Smooth muscle cell (in vitro differentiated cells): Measurements from ENCODE around the gene CBLN4. TPM values are rescaled to one million over a fixed set of nuclear protein-coding genes. Genes with fewer than 3 reads are reported as not detected.

Source experiments
- DNase-seq: peaks from one replicate; lab custom pipeline; 2025; ENCODE audit not compliant: unreplicated experiment; lab: John Stamatoyannopoulos, UW
- H2AFZ ChIP-seq: fragments of 200-600 bp; sonication (generic); 2 replicates; pipeline ENCODE4 v1.6.0; 2016; ENCODE audit warnings: antibody characterized with exemption, low read depth, mild to moderate bottlenecking
- H3F3A ChIP-seq: fragments of 200-600 bp; sonication (generic); 2 replicates; pipeline ENCODE4 v1.6.0; 2017; ENCODE audit warnings: antibody characterized with exemption, low read depth
- H3K27ac ChIP-seq: fragments of 200-600 bp; sonication (generic); 2 replicates; pipeline ENCODE4 v1.5.1; 2016; ENCODE audit warnings: low read depth, mild to moderate bottlenecking
- H3K27me3 ChIP-seq: fragments of 200-600 bp; sonication (generic); 2 replicates; pipeline ENCODE4 v1.6.1; 2016; ENCODE audit warnings: low read depth, mild to moderate bottlenecking
- H3K36me3 ChIP-seq: fragments of 200-600 bp; sonication (generic); 2 replicates; pipeline ENCODE4 v1.5.1; 2016; ENCODE audit warnings: low read depth
- H3K4me1 ChIP-seq: fragments of 200-600 bp; sonication (generic); 2 replicates; pipeline ENCODE4 v1.5.1; 2016; ENCODE audit warnings: low read depth
- H3K4me2 ChIP-seq: fragments of 200-600 bp; sonication (generic); 2 replicates; pipeline ENCODE4 v1.6.0; 2016; ENCODE audit warnings: mild to moderate bottlenecking
- H3K4me3 ChIP-seq: fragments of 200-600 bp; sonication (generic); 2 replicates; pipeline ENCODE4 v1.5.1; 2016; ENCODE audit warnings: mild to moderate bottlenecking
- H3K79me2 ChIP-seq: fragments of 200-600 bp; sonication (generic); 2 replicates; pipeline ENCODE4 v1.6.0; 2016; ENCODE audit warnings: low read depth, mild to moderate bottlenecking
- H3K9ac ChIP-seq: fragments of 200-600 bp; sonication (generic); 2 replicates; pipeline ENCODE4 v1.6.0; 2016; ENCODE audit warnings: low read depth
- H3K9me3 ChIP-seq: fragments of 200-600 bp; sonication (generic); replicated peaks from 2 replicates; pipeline ENCODE4 v1.5.1; 2016; ENCODE audit warnings: low read depth
- H4K20me1 ChIP-seq: fragments of 200-600 bp; sonication (generic); 2 replicates; pipeline ENCODE4 v1.6.0; 2016; ENCODE audit warnings: low read depth
- WGBS: methylation state at CpG from one replicate; pipeline ENCODE4 v1.1.7; 2016; ENCODE audit warnings: low lambda C conversion rate; 5-methylcytosine and 5-hydroxymethylcytosine counted together
- polyA plus RNA-seq: library from polyadenylated mRNA; unstranded; fragments of >200 nt; fragmentation: Nextera tagmentation; extraction: Ambion mirVana; gene quantifications from 2 replicates; pipeline ENCODE4 v1.2.1, GENCODE V29; 2016
- total RNA-seq: library from RNA; depleted of rRNA; stranded (reverse); fragments of >200 nt; gene quantifications from 2 replicates; pipeline ENCODE4 v1.2.3, GENCODE V29; 2014
- TF ChIP-seq, protein P1 (sequence below): fragments of 200-600 bp; sonication (generic); IDR thresholded peaks from 2 replicates; pipeline ENCODE4 v1.5.1; 2017; ENCODE audit warnings: borderline replicate concordance, mild to moderate bottlenecking, antibody characterized with exemption; ENCODE audit not compliant: insufficient read depth, poor library complexity, severe bottlenecking

CBLN4 gene
- total and polyA plus RNA-seq, 2 experiments from 2014 or later: not detected

DNA sequence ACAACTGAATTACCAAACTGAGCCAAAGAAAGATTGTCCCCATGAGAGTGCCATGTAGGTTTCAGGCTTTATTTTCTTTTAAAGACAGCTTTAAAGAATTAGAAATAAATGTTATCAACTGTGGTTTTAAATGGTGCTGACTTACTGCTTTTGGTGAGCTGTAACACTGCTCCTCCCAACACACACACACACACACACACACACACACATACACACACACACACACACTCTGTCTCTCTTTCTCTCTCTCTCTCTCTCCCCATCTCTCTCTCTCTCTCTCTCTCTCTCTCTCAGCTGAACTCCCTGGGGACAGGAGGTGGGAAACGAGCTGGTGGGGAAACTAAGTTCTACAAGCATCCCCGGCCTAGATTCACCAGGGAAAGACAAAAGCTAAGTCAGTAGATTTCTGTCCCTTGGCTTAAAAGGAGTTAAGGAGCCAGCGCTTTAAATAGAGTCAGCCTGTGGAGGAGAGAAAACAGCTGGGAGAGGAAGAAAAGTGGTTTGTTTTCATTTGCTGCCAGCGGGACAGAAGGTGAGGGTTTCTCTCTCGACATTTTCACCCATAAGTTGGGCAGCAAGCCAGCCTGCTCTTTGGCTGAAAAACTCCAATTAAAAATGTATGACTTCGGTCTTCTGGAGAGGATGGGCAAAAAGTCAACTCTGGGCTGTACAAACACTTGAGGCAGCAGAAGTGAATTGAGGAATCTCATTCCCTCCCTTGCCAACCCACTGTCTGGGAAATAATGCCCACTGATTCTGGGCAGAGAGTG lies 27.4 kb downstream of the CBLN4 start:
- Histone ChIP-seq H3K4me1 (no peaks in the 10 kb centered on the region), H3K27me3 (no peaks in the 10 kb centered on the region), H4K20me1 (no peaks in the 10 kb centered on the region), H3K9ac (no peak overlapping the region), H3K36me3 (no peaks in the 10 kb centered on the region), H3K4me3 (no peak overlapping the region), H3K79me2 (no peaks in the 10 kb centered on the region), H3K9me3 (peaks cover 6% of the 10 kb centered on the region), H3K4me2 (no peak overlapping the region), H3K27ac (no peak overlapping the region), H2AFZ (no peak overlapping the region), H3F3A (no peaks in the 10 kb centered on the region)
- 60% methylated on average over 6 of the region's 6 CpGs for WGBS
- TF ChIP-seq, protein P1, sequence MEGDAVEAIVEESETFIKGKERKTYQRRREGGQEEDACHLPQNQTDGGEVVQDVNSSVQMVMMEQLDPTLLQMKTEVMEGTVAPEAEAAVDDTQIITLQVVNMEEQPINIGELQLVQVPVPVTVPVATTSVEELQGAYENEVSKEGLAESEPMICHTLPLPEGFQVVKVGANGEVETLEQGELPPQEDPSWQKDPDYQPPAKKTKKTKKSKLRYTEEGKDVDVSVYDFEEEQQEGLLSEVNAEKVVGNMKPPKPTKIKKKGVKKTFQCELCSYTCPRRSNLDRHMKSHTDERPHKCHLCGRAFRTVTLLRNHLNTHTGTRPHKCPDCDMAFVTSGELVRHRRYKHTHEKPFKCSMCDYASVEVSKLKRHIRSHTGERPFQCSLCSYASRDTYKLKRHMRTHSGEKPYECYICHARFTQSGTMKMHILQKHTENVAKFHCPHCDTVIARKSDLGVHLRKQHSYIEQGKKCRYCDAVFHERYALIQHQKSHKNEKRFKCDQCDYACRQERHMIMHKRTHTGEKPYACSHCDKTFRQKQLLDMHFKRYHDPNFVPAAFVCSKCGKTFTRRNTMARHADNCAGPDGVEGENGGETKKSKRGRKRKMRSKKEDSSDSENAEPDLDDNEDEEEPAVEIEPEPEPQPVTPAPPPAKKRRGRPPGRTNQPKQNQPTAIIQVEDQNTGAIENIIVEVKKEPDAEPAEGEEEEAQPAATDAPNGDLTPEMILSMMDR: no peak
- DNase-seq: no peak

DNA sequence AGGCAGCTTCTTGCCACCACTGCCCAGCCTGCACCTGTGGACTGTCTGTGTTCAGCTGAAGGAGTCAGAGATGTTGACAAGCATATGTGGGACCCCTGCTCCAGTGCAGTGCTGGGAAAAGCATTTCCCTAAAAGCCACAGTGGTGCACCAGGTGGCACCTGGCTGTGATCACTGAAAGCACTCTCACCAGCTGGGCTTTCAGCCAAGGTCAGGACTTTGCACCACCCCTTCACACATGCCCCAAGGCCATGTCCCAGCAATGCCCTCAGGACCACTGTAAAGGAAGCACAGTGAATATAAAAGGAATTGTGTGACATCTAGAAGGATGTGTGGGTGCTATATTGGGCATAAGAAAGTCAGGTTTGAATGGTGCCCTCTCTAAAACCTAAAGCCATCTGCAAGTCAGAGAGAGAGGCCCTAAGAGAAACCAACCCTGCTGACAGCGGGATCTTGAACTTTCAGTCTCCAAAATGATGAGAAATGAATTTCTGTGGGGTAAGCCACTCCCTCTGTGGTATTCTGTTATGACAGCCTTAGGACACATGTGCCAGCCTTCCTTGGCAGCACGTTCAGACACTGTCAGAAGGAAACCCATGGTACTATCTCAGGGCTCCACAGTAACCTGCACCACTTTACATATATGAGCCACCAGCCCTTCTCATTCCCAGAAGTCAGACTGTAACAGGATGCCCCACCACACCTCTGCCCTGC lies 30.7 kb downstream of the CBLN4 start:
- no peak overlapping the region for H3K4me3 ChIP-seq
- no peaks in the 10 kb centered on the region for H4K20me1 ChIP-seq
- H3K4me1 ChIP-seq: no peaks in the 10 kb centered on the region
- TF ChIP-seq, protein P1: no peak
- no peaks in the 10 kb centered on the region for H3F3A ChIP-seq
- WGBS: 46% methylated on average over 2 of the region's 2 CpGs
- peaks cover 6% of the 10 kb centered on the region for H3K9me3 ChIP-seq
- no peaks in the 10 kb centered on the region for H3K27me3 ChIP-seq
- no peak overlapping the region for H2AFZ ChIP-seq
- no peaks in the 10 kb centered on the region for H3K36me3 ChIP-seq
- no peak overlapping the region for H3K27ac ChIP-seq
- no peaks in the 10 kb centered on the region for H3K79me2 ChIP-seq
- DNase-seq: no peak
- no peak overlapping the region for H3K4me2 ChIP-seq
- H3K9ac ChIP-seq: no peak overlapping the region

DNA sequence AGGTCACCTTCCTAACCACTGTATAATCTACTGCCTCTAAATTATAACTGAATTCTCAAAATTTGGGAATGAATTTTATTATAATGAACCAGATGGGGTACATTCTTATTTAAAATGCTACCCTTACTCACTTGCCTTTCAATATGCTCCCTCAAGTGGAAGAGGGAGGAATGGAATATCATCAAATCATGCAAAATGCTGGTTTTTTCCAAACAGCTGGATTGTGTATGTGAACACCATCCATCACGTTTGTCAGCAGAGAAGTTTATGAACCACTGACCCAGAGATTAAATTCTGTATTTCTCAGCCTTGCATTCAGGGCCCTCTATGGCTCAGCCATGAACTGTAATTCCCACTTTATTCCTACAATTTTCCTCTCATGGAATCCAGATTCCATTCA lies 40.5 kb downstream of the CBLN4 start:
- Histone ChIP-seq H3K79me2 (no peaks in the 10 kb centered on the region), H3K4me2 (no peak overlapping the region), H4K20me1 (no peaks in the 10 kb centered on the region), H3K9me3 (no peaks in the 10 kb centered on the region), H3K4me3 (no peak overlapping the region), H3K27me3 (no peaks in the 10 kb centered on the region), H2AFZ (no peak overlapping the region), H3K36me3 (no peaks in the 10 kb centered on the region), H3F3A (no peaks in the 10 kb centered on the region), H3K27ac (no peak overlapping the region), H3K4me1 (no peaks in the 10 kb centered on the region), H3K9ac (no peak overlapping the region)
- WGBS: 29% methylated on average over 1 of the region's 1 CpG
- TF ChIP-seq, protein P1: no peak
- DNase-seq: no peak
